Hepatocyte (in vitro differentiated cells): Measurements from ENCODE around the gene TBRG1. TPM values are rescaled to one million over a fixed set of nuclear protein-coding genes. Genes with fewer than 3 reads are reported as not detected.

ENCODE experiments used
- DNase-seq: peaks from one replicate; pipeline ENCODE4 v3.0.0-alpha.2; 2016; ENCODE audit warnings: low spot score
- H2AFZ ChIP-seq: fragments of 200-600 bp; sonication (generic); 2 replicates; pipeline ENCODE4 v1.6.0; 2016; ENCODE audit warnings: antibody characterized with exemption, mild to moderate bottlenecking
- H3K27ac ChIP-seq: fragments of 200-600 bp; sonication (generic); 2 replicates; pipeline ENCODE4 v1.5.1; 2016; ENCODE audit warnings: mild to moderate bottlenecking
- H3K27me3 ChIP-seq: fragments of 200-600 bp; sonication (generic); 2 replicates; pipeline ENCODE4 v1.6.1; 2016
- H3K36me3 ChIP-seq: fragments of 200-600 bp; sonication (generic); replicated peaks from 2 replicates; pipeline ENCODE4 v1.5.1; 2016; ENCODE audit warnings: low read depth; ENCODE audit not compliant: insufficient read depth
- H3K4me1 ChIP-seq: fragments of 200-600 bp; sonication (generic); 2 replicates; pipeline ENCODE4 v1.5.1; 2016; ENCODE audit warnings: mild to moderate bottlenecking, moderate library complexity; ENCODE audit not compliant: insufficient read depth
- H3K4me2 ChIP-seq: fragments of 200-600 bp; sonication (generic); 2 replicates; pipeline ENCODE4 v1.6.0; 2016
- H3K4me3 ChIP-seq: fragments of 200-600 bp; sonication (generic); 2 replicates; pipeline ENCODE4 v1.5.1; 2016; ENCODE audit warnings: mild to moderate bottlenecking
- H3K79me2 ChIP-seq: fragments of 200-600 bp; sonication (generic); 2 replicates; pipeline ENCODE4 v1.6.0; 2017; ENCODE audit warnings: mild to moderate bottlenecking
- H3K9me2 ChIP-seq: fragments of 200-600 bp; sonication (generic); replicated peaks from 2 replicates; pipeline ENCODE4 v1.6.0; 2017; ENCODE audit warnings: mild to moderate bottlenecking; ENCODE audit not compliant: insufficient read depth
- H3K9me3 ChIP-seq: fragments of 200-600 bp; sonication (generic); 2 replicates; pipeline ENCODE4 v1.5.1; 2016; ENCODE audit warnings: low read depth, mild to moderate bottlenecking
- H4K20me1 ChIP-seq: fragments of 200-600 bp; sonication (generic); 2 replicates; pipeline ENCODE4 v1.6.0; 2016; ENCODE audit warnings: mild to moderate bottlenecking; ENCODE audit not compliant: insufficient read depth, poor library complexity, severe bottlenecking
- EZH2 ChIP-seq: fragments of 200-600 bp; sonication (generic); IDR thresholded peaks from 2 replicates; pipeline ENCODE4 v1.6.1; 2016; ENCODE audit warnings: antibody characterized with exemption, mild to moderate bottlenecking, borderline replicate concordance
- EZH2phosphoT487 ChIP-seq: fragments of 200-600 bp; sonication (generic); IDR thresholded peaks from one replicate; pipeline ENCODE4 v1.6.1; 2018; ENCODE audit warnings: antibody characterized with exemption, mild to moderate bottlenecking, low read depth, moderate library complexity; ENCODE audit not compliant: unreplicated experiment, severe bottlenecking
- WGBS: methylation state at CpG from one replicate; pipeline ENCODE4 v1.1.6; 2016; ENCODE audit warnings: low lambda C conversion rate; ENCODE audit errors: missing lambda C conversion rate; 5-methylcytosine and 5-hydroxymethylcytosine counted together
- polyA plus RNA-seq: library from polyadenylated mRNA; unstranded; fragments of >200 nt; fragmentation: Nextera tagmentation; extraction: Ambion mirVana; gene quantifications from 2 replicates; pipeline ENCODE4 v1.2.1, GENCODE V29; 2016
- total RNA-seq: library from RNA; depleted of rRNA; stranded (reverse); fragments of >200 nt; gene quantifications from 2 replicates; pipeline ENCODE4 v1.2.3, GENCODE V29; 2014
- TF ChIP-seq, protein P1 (sequence below): fragments of 200-600 bp; sonication (generic); IDR thresholded peaks from 2 replicates; pipeline ENCODE4 v1.5.1; 2016; ENCODE audit warnings: antibody characterized with exemption, mild to moderate bottlenecking; ENCODE audit not compliant: poor library complexity

The TBRG1 gene
- total and polyA plus RNA-seq, 2 experiments from 2014 or later, result 34.6 to 35.0 TPM

- no peaks in the 10 kb centered on the region for H3K9me3 ChIP-seq
- no peak overlapping the region for H3K27ac ChIP-seq
- no peak overlapping the region for H2AFZ ChIP-seq
- H4K20me1 ChIP-seq, result no peaks in the 10 kb centered on the region
- H3K4me1 ChIP-seq, result no peaks in the 10 kb centered on the region
- no peaks in the 10 kb centered on the region for H3K36me3 ChIP-seq
- H3K27me3 ChIP-seq, result no peaks in the 10 kb centered on the region
- no peaks in the 10 kb centered on the region for H3K9me2 ChIP-seq
- 75% methylated on average over 10 of the region's 10 CpGs for WGBS
- no peak for TF ChIP-seq EZH2
- TF ChIP-seq, protein P1, sequence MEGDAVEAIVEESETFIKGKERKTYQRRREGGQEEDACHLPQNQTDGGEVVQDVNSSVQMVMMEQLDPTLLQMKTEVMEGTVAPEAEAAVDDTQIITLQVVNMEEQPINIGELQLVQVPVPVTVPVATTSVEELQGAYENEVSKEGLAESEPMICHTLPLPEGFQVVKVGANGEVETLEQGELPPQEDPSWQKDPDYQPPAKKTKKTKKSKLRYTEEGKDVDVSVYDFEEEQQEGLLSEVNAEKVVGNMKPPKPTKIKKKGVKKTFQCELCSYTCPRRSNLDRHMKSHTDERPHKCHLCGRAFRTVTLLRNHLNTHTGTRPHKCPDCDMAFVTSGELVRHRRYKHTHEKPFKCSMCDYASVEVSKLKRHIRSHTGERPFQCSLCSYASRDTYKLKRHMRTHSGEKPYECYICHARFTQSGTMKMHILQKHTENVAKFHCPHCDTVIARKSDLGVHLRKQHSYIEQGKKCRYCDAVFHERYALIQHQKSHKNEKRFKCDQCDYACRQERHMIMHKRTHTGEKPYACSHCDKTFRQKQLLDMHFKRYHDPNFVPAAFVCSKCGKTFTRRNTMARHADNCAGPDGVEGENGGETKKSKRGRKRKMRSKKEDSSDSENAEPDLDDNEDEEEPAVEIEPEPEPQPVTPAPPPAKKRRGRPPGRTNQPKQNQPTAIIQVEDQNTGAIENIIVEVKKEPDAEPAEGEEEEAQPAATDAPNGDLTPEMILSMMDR, result no peak
- no peak for TF ChIP-seq EZH2phosphoT487
- H3K4me3 ChIP-seq, result no peak overlapping the region
- DNase-seq, result peak; percentile 17
- H3K79me2 ChIP-seq, result no peaks in the 10 kb centered on the region
- H3K4me2 ChIP-seq, result no peak overlapping the region
Observed at GRCh38 chr11:124612567-124613246, 10.0 kb upstream of the TBRG1 start.

GRCh38 chr11:124618863-124619262 lies 3.8 kb upstream of the TBRG1 start:
- WGBS, result 71% methylated on average over 5 of the region's 5 CpGs
- Histone ChIP-seq H3K27ac (peak overlapping the region; percentile 56), H3K4me2 (no peak overlapping the region), H3K9me2 (no peaks in the 10 kb centered on the region), H3K79me2 (peaks cover 8% of the 10 kb centered on the region), H2AFZ (no peak overlapping the region), H3K4me3 (no peak overlapping the region), H3K27me3 (no peaks in the 10 kb centered on the region), H3K36me3 (no peaks in the 10 kb centered on the region), H3K4me1 (peaks cover 15% of the 10 kb centered on the region), H4K20me1 (no peaks in the 10 kb centered on the region), H3K9me3 (no peaks in the 10 kb centered on the region)
- no peak for DNase-seq
- TF ChIP-seq EZH2phosphoT487 (no peak), EZH2 (no peak)
- TF ChIP-seq, protein P1, result no peak

GRCh38 chr11:124623861-124624525 lies 1.3 kb downstream of the TBRG1 start:
- no peak for DNase-seq
- H3K9me3 ChIP-seq, result no peaks in the 10 kb centered on the region
- no peaks in the 10 kb centered on the region for H3K27me3 ChIP-seq
- H3K4me2 ChIP-seq, result peak overlapping the region; percentile 84
- H3K36me3 ChIP-seq, result no peaks in the 10 kb centered on the region
- H2AFZ ChIP-seq, result no peak overlapping the region
- H3K9me2 ChIP-seq, result no peaks in the 10 kb centered on the region
- H4K20me1 ChIP-seq, result peaks cover 6% of the 10 kb centered on the region
- peak overlapping the region; percentile 81 for H3K4me3 ChIP-seq
- TF ChIP-seq, protein P1, result no peak
- TF ChIP-seq EZH2phosphoT487, result no peak
- no peak for TF ChIP-seq EZH2
- peaks cover 21% of the 10 kb centered on the region for H3K4me1 ChIP-seq
- peaks cover 40% of the 10 kb centered on the region for H3K79me2 ChIP-seq
- peak overlapping the region; percentile 99 for H3K27ac ChIP-seq
- WGBS, result 71% methylated on average over 4 of the region's 4 CpGs
